Activated gamma-delta T cell treated with anti-CD3 and anti-CD28 coated beads, Interleukin-2, amount 50 U/mL, for 16 hours (primary cell): ENCODE measurements around the gene HSD3B1.

ENCODE experiments used
- DNase-seq: peaks from one replicate; pipeline ENCODE4 v3.0.0-alpha.2; 2020; ENCODE audit warnings: low read depth

The HSD3B1 gene

GRCh38 chr1:119506941-119507340 lies at the start of gene HSD3B1:
Gene HSD3B1 (plus strand): TSS chr1:119507210. CDS start chr1:119507477, 267 bp downstream.
- no peak for DNase-seq

GRCh38 chr1:119462964-119463363 lies 44.0 kb upstream of the HSD3B1 start:
- no peak for DNase-seq

GRCh38 chr1:119463569-119463968 lies 43.4 kb upstream of the HSD3B1 start:
- no peak for DNase-seq

- DNase-seq = no peak
These were observed 40.6 kb upstream of the HSD3B1 start for GRCh38 chr1:119466445-119466844.

- DNase-seq = no peak
These were observed 39.8 kb upstream of the HSD3B1 start for GRCh38 chr1:119467219-119467618.

- DNase-seq = no peak
These were observed 38.9 kb upstream of the HSD3B1 start for GRCh38 chr1:119467857-119468668.

GRCh38 chr1:119469741-119470140 lies 37.3 kb upstream of the HSD3B1 start:
- no peak for DNase-seq

GRCh38 chr1:119470377-119470776 lies 36.6 kb upstream of the HSD3B1 start:
- DNase-seq = no peak

- no peak for DNase-seq
These were observed 36.1 kb upstream of the HSD3B1 start for GRCh38 chr1:119470958-119471357.

GRCh38 chr1:119471566-119471965 lies 35.4 kb upstream of the HSD3B1 start:
- DNase-seq = no peak

GRCh38 chr1:119472080-119472818 lies 34.8 kb upstream of the HSD3B1 start:
- DNase-seq = no peak

GRCh38 chr1:119472819-119473175 lies 34.2 kb upstream of the HSD3B1 start:
- no peak for DNase-seq

- no peak for DNase-seq
These were observed 31.1 kb upstream of the HSD3B1 start for GRCh38 chr1:119475866-119476439.

- no peak for DNase-seq
These were observed 29.3 kb upstream of the HSD3B1 start for GRCh38 chr1:119477710-119478109.

GRCh38 chr1:119480175-119480574 lies 26.8 kb upstream of the HSD3B1 start:
- DNase-seq = no peak

GRCh38 chr1:119481951-119482350 lies 25.1 kb upstream of the HSD3B1 start:
- no peak for DNase-seq

GRCh38 chr1:119482517-119483425 lies 24.2 kb upstream of the HSD3B1 start:
- no peak for DNase-seq

GRCh38 chr1:119483441-119484200 lies 23.4 kb upstream of the HSD3B1 start:
- no peak for DNase-seq

- DNase-seq = no peak
These were observed 21.8 kb upstream of the HSD3B1 start for GRCh38 chr1:119485201-119485600.

GRCh38 chr1:119488216-119488615 lies 18.8 kb upstream of the HSD3B1 start:
- no peak for DNase-seq

- DNase-seq = no peak
These were observed 17.8 kb upstream of the HSD3B1 start for GRCh38 chr1:119489201-119489600.
